Kidney (tissue), 14 donors: Measurements from ENCODE around the gene PRKCQ. TPM values are rescaled to one million over a fixed set of nuclear protein-coding genes. Genes with fewer than 3 reads are reported as not detected.

ENCODE experiments used
- DNase-seq, 5 donors: peaks; one replicate each; pipeline ENCODE4 v3.0.0-alpha.2; 2013 to 2020
- FAIRE-seq: peaks from 2 replicates; lab custom pipeline; 2012; peaks lifted over from hg19 to GRCh38; lab: Jason Lieb, UNC
- H3K27ac ChIP-seq, 2 donors: one replicate each; pipeline ENCODE4 v1.7.0; 2013; ENCODE audit warnings: low read depth in 2 of 2, low read length in 2 of 2, inconsistent platforms in 1 of 2
- H3K27me3 ChIP-seq: one replicate; pipeline ENCODE4 v1.7.1; 2013; ENCODE audit warnings: low read length, inconsistent platforms; ENCODE audit not compliant: control insufficient read depth, insufficient read depth
- H3K36me3 ChIP-seq, 3 donors: one replicate each; pipeline versions ENCODE4 v1.7.0 to v1.7.1; 2013; ENCODE audit warnings: low read length in 3 of 3, control low read depth in 1 of 3, inconsistent platforms in 1 of 3; ENCODE audit not compliant: insufficient read depth in 3 of 3, control insufficient read depth in 2 of 3
- H3K4me1 ChIP-seq, 3 donors: one replicate each; pipeline versions ENCODE4 v1.7.0 to v1.7.1; 2013; ENCODE audit warnings: low read length in 3 of 3, inconsistent platforms in 1 of 3, low read depth in 1 of 3; ENCODE audit not compliant: control insufficient read depth in 2 of 3, insufficient read depth in 2 of 3
- H3K4me3 ChIP-seq, 3 donors: one replicate each; pipeline versions ENCODE4 v1.7.0 to v1.8.1; 2013; ENCODE audit warnings: low read length in 3 of 3, control low read depth in 1 of 3, inconsistent platforms in 1 of 3
- H3K9ac ChIP-seq, 3 donors: one replicate each; pipeline versions ENCODE4 v1.7.0 to v1.7.1; 2013; ENCODE audit warnings: low read length in 3 of 3, control low read depth in 1 of 3, inconsistent platforms in 1 of 3
- H3K9me3 ChIP-seq, 3 donors: one replicate each; pipeline versions ENCODE4 v1.7.0 to v1.7.1; 2013; ENCODE audit warnings: low read length in 3 of 3, control low read depth in 1 of 3, inconsistent platforms in 1 of 3; ENCODE audit not compliant: control insufficient read depth in 2 of 3, insufficient read depth in 1 of 3
- CTCF ChIP-seq: IDR thresholded peaks from 3 replicates; pipeline ENCODE4 v1.5.1; 2012; ENCODE audit warnings: mild to moderate bottlenecking, moderate library complexity, borderline replicate concordance; ENCODE audit not compliant: insufficient read depth; ENCODE audit errors: extremely low read depth
- intact Hi-C: fragments of 100-400 bp; cut with DNase I; formaldehyde crosslinking; loops from one replicate; pipeline ENCODE4 v1.11.1; 2022
- polyA plus RNA-seq: library from polyadenylated mRNA; stranded (reverse); fragments of 350-450 nt; fragmentation: Illumina TruSeq; extraction: RNeasy Lipid Tissue Mini Kit (QIAGEN cat#74804); gene quantifications from one replicate; pipeline ENCODE4 v1.2.3, GENCODE V29; 2014; ENCODE audit warnings: low read depth, low replicate concordance; ENCODE audit not compliant: insufficient read depth
- total RNA-seq: library from RNA; stranded (reverse); fragmentation: NEBNext Ultra II Directional; extraction: Animal tissue kit (Norgen Biotek cat#: 25700); gene quantifications from one replicate; pipeline ENCODE4 v1.2.1, GENCODE V29; 2021
- donor health status: control.
- donor health status: control.
- donor health status: control.
- donor health status: control.
- donor health status: control.
- donor health status: DM: yes; HTN: yes; CAD: no.
- donor health status: Normal renal cell carcinoma (clear cell type).

Gene PRKCQ
- total and polyA plus RNA-seq, 2 donors from 2014 or later: 6.1 to 17.5 TPM

- no peak overlapping the region for H3K27ac ChIP-seq
- no peaks in the 10 kb centered on the region for H3K36me3 ChIP-seq
- no peak overlapping the region for H3K4me3 ChIP-seq
- TF ChIP-seq CTCF: no peak
- no peak overlapping the region for H3K9ac ChIP-seq
- H3K27me3 ChIP-seq: no peaks in the 10 kb centered on the region
- H3K4me1 ChIP-seq: peaks cover 0 to 7% (median 3%) of the 10 kb centered on the region in 3 donors
- H3K9me3 ChIP-seq: peaks cover 0 to 10% (median 2%) of the 10 kb centered on the region in 3 donors
- FAIRE-seq (no peak), DNase-seq (no peak)
- intact Hi-C loops: no loop called here
These were observed 193.7 kb downstream of the PRKCQ start for GRCh38 chr10:6386346-6386745.

- peaks cover 0 to 10% (median 2%) of the 10 kb centered on the region in 3 donors for H3K9me3 ChIP-seq
- peaks cover 0 to 7% (median 3%) of the 10 kb centered on the region in 3 donors for H3K4me1 ChIP-seq
- no peak overlapping the region for H3K4me3 ChIP-seq
- no peaks in the 10 kb centered on the region for H3K36me3 ChIP-seq
- FAIRE-seq (no peak), DNase-seq (no peak)
- intact Hi-C loops: no loop called here
- H3K27me3 ChIP-seq: no peaks in the 10 kb centered on the region
- no peak overlapping the region for H3K27ac ChIP-seq
- no peak for TF ChIP-seq CTCF
- no peak overlapping the region for H3K9ac ChIP-seq
These were observed 194.4 kb downstream of the PRKCQ start for GRCh38 chr10:6385665-6386064.

GRCh38 chr10:6384847-6385246 is 195.2 kb downstream of the PRKCQ start:
- FAIRE-seq (no peak), DNase-seq (no peak)
- intact Hi-C loops: no loop called here
- H3K4me1 ChIP-seq: peaks cover 0 to 7% (median 3%) of the 10 kb centered on the region in 3 donors
- no peak for TF ChIP-seq CTCF
- H3K27ac ChIP-seq: no peak overlapping the region
- H3K4me3 ChIP-seq: no peak overlapping the region
- peaks cover 0 to 7% (median 2%) of the 10 kb centered on the region in 3 donors for H3K9me3 ChIP-seq
- H3K27me3 ChIP-seq: no peaks in the 10 kb centered on the region
- H3K36me3 ChIP-seq: no peaks in the 10 kb centered on the region
- H3K9ac ChIP-seq: no peak overlapping the region

- Histone ChIP-seq H3K36me3 (no peaks in the 10 kb centered on the region), H3K4me3 (no peak overlapping the region), H3K4me1 (peaks cover 0 to 7% (median 3%) of the 10 kb centered on the region in 3 donors), H3K9ac (no peak overlapping the region), H3K27ac (no peak overlapping the region), H3K27me3 (no peaks in the 10 kb centered on the region), H3K9me3 (peaks cover 0 to 3% (median 0%) of the 10 kb centered on the region in 3 donors)
- TF ChIP-seq CTCF: no peak
- intact Hi-C loops: no loop called here
- no peak for DNase-seq
- FAIRE-seq: no peak
These were observed 196.0 kb downstream of the PRKCQ start for GRCh38 chr10:6384031-6384430.
